T-helper 2 cell treated with Interferon-gamma antibody and Interleukin-4, amounts not matched to agents 100 ng/mL and 5 ng/mL, for 36 hours (primary cell): ENCODE measurements around the gene PTPRF. TPM values are rescaled to one million over a fixed set of nuclear protein-coding genes. Genes with fewer than 3 reads are reported as not detected.

Experiments used
- intact Hi-C: fragments of 100-400 bp; cut with micrococcal nuclease; formaldehyde crosslinking; loops from one replicate; pipeline ENCODE4 v1.15.1; 2023
- total RNA-seq: library from RNA; stranded (reverse); gene quantifications from 2 replicates; pipeline ENCODE4 v1.2.3, GENCODE V29; 2022

PTPRF gene
- total RNA-seq, 1 donor from 2014 or later, result 2.6 TPM

GRCh38 chr1:43552059-43552742, 21.5 kb downstream of the PTPRF start:
- intact Hi-C loops, result no loop called here

GRCh38 chr1:43552813-43553212, 22.1 kb downstream of the PTPRF start:
- intact Hi-C loops, result no loop called here

- intact Hi-C loops, result loop anchor here (1.0 kb wide), 1 partner anchor 153 kb away; the partner anchor contains the start of gene ST3GAL3
These were observed 23.8 kb downstream of the PTPRF start for GRCh38 chr1:43554444-43554992.

GRCh38 chr1:43556782-43557181, 26.1 kb downstream of the PTPRF start:
- intact Hi-C loops, result no loop called here

DNA sequence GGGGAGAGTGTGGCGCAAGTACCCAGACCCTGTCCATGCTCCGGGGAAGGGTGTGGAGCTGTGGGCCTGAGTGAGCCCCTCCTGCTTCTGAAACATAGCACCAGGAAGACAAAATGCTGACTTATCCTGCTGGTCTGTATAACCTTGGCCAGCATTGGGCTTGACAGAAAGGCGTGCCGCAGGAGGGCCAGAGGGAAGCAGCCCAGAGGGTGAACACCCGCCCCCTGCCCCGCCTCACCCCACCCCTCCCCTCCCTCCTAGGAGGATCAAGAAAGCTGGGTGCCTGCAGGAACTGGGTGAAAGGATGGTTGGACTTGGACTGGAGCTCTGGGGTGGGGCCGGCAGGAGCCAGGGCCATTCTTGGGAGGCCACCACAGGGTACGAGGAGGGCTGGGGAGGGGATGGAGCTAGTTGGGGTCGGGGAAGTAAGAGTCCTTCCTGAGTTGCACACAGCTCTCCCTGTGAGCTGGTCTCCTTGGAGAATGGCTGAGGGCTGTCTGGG, 27.1 kb downstream of the PTPRF start:
- intact Hi-C loops, result no loop called here

DNA sequence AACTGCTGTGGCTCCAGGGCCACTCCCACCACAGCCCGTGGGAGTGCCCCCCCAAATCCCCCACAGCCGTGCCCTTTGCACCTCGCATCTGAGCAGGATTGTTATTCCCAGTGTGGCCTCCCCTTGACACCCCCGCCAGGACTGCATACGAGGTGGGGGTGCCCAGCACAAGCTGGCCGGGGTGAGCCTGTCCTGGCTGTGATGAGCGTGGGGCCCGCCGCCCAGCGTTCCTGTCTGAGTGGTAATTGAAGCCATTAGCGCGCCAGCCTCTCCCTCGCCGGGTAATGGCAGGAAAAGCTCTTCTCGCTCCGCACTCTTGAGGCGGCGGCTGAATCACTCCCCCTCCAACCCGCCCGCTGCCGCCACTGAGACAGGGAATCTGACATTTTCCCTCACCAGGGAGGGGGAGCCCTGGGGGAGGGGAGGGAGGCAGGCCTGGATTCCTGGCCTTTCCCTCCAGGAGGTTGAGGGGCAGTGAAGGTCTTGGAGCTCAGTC, 27.7 kb downstream of the PTPRF start:
- intact Hi-C loops, result no loop called here

DNA sequence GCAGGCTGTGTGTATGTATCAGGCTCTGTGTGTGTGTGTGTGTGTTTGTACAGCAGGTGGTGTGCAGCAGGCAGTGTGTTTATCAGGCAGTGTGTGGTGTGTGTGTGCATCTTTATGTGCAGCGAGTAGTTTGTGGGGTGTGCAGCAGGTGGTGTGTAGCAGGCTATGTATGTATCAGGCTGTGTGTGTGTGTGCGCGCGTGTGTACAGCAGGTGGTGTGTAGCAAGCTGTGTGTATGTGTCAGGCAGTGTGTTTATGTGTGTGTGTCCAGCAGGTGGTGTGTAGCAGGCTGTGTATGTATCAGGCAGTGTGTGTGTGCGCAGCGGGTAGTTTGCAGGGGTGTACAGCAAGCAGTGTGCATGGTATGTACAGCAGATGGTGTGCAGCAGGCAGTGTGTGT, 29.0 kb downstream of the PTPRF start:
- intact Hi-C loops, result no loop called here

- intact Hi-C loops, result no loop called here
These were observed 29.6 kb downstream of the PTPRF start for GRCh38 chr1:43560286-43560685.

DNA sequence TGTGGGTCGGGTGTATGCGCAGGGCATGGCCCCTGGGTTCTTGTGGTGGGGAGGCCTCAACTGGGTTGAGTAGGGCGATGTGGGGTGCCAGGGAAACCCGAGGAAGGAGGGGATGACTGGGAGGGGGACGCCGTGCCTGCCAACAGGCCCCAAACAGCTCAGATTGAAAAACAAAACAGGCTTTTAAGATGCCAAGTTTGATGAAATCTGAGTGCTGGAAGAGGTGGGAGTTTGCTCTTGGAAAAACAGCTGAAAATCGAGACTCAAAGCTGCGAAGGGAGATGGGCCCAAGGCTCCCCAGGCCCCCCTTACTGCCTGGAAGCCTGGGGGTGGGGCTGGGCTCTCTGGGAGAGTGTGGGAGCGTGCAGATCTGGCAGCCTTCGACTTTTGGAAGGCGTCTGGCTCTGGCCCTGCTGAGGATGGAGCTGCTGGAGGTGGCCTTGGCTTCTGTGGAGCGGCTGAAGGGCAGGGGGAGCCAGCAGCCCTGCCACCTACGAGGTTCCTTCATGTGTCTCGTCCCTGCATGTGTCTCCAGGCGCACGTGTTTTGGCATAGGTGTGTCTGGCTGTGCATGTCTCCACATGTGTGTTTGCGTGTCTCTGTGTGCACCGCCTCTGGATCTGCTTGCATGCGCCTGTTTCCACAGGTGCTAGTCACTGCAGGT, 33.3 kb downstream of the PTPRF start:
- intact Hi-C loops, result no loop called here

DNA sequence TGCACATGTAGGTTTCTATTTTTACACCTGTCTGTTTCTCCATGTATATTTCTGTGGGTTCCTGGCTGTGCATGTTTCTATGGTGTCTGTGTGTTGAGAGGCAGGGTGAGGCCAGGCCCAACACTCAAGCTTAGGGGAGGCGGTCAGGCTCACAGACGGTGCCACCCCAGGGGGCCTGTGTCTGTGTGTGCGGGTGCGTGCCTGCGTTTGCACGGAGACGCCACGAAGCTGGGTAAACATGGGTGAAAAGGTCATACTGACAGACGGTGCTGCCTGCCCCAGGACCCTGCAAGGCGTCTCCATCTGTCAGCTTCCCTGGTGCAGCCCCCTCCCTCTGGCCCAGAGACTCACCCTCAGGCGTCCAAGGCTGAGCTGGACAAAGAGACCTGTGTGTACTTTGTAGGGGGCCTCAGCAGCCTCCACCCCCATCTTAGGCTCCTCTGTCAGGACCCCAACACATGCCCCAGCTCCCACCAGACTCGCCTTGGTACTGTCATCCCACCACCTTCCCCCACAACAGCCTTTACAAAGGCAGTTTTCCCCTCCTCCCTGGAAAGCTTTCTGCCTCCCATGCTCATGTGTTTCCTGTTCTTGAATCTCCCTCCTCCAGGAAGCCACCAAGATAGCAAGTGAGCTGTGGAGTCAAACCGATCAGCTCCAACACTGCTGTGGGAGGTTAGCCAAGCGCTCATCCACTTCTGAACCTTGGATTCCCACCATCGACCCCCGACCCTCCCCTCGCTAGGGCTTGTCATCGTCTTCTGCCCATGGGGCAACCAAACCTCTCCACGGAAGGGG, 34.1 kb downstream of the PTPRF start:
- intact Hi-C loops, result no loop called here

DNA sequence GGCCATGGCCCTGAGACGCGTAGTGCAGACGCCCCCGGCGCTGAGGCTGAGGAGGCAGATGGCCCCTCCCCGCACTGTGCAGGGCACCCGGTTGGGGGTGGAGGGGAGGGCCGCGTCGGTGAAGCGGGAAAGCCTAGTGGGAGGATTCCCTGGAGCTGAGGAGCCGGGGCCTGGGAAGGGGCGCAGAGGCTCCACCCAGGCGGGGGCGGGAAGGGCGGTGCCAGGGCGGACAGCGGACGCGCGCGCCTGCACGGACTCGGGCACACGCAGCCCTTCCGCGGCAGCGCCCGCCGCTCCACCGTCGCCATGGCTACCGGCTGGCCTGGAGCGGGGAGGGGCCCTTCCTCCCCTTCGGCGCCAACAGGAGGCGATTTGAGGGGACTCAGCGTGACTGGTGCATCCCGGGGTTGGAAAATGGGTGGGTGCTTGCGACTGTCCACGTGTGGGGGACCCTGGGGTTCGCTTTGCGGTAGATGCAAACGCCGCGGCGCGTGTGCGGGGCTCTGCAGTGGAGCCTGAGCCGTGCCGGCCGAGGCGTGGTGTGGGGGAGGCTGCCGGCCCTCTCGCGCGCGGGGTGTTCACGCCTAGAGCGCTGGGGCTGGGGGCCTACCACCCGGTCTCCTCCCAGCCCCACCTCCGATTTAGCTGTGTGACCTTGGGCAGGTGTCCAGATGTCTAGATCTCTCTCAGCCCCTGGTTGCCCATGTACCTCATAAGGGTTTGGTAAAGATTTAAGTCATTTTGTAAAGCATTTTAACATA, 35.1 kb downstream of the PTPRF start:
- intact Hi-C loops, result no loop called here

- intact Hi-C loops, result no loop called here
These were observed 35.8 kb downstream of the PTPRF start for GRCh38 chr1:43566382-43567044.

GRCh38 chr1:43569175-43569574, 38.5 kb downstream of the PTPRF start:
- intact Hi-C loops, result no loop called here

GRCh38 chr1:43570277-43570676, 39.6 kb downstream of the PTPRF start:
- intact Hi-C loops, result no loop called here

DNA sequence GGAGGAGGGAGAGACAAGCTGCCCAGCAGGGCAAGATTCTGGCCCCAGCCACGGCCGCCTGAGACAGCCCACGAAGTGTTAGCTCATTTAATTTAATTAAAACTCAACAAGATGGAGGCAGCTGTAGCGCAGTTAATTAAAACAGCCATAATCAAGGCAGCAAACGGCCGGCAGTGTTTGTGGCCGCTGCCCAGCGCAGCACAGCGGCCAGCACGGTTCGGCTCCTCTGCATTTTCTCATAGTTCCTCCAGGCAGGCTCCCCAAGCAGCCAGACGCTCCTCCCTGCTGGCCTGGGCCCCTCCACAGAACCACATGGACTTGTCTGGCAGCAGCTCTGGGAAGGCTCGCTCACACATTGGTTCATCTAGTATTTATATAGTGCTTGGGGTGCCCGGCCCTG, 40.0 kb downstream of the PTPRF start:
- intact Hi-C loops, result no loop called here

DNA sequence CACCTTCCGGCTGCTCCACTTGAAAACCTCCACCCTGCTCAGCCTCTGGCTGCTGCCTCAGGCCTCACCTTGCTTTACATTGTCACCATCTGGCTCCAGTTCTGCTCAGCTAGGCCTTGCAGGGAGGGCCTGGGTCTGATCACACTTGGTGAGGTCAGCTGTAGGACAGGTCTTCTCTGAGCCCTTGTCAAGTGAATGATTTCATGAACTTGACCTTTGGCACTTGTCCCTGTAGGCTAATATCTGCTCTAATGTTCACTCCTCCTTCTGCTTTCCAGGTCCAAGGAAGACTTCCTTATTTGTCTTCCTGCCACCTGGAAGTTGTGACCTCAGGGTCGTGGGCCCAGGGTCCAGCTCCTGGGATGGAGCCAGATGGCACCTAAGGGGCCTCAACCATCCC, 41.4 kb downstream of the PTPRF start:
- intact Hi-C loops, result no loop called here

- intact Hi-C loops, result no loop called here
These were observed 41.9 kb downstream of the PTPRF start for GRCh38 chr1:43572538-43572937.

DNA sequence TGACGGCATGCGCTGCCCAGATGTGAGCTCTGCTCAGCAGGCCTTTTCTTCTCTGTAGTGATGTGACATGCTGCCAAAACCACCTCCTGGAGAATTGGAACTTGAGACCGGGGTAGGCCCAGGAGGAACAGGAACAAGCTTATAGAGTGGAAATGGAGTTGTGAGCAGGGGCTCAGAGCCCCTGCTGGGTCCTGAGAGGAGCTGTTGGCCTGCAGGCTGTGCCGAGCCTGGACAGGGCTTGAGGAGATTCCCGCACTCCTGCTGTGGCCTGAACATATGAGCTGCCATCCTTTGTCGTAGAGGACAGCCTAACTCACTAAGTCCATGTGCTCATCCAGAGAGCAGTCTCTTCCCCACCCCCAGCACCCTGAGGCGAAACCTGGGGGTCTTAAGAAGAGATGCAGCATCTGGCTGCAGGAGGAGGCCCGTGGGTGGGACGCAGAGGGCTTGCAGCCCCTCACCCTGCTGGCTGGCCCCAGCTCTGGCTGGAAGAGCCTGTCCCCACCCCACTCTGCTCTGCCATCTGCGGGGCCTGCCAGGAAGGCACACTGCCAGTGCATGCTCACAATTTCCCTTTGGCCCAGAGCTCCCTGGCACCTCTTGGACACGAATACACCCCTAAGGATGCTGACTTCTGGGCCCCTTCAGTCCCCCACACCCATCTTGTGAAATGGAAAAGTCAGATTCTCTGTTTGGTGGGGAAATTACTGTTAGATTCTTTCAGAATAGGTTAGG, 42.5 kb downstream of the PTPRF start:
- intact Hi-C loops, result no loop called here

DNA sequence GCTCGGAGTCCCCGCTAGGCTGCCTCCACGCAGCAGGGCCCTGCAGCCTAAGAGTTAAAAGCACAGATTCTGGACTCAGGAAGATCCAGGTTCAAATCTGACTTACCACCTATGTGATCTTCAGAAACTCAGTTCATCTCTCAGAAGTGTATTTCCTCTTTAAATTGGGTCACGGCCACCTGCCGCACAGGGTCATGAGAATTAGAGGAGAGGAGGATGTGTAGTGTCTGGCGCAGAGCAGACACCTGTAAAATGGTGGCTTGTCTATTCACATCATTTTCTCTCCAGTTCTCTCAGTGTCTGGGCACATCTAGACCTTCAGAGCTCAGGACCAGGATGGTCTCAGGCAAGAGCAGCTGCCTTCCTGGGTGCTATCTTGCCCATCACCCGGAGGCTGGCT, 45.8 kb downstream of the PTPRF start:
- intact Hi-C loops, result no loop called here
